Measurements from ENCODE around the gene SGPL1. TPM values are rescaled to one million over a fixed set of nuclear protein-coding genes. Genes with fewer than 3 reads are reported as not detected.

SGPL1 gene
- total RNA-seq, 1 experiment from 2014 or later: 41.4 TPM

DNA sequence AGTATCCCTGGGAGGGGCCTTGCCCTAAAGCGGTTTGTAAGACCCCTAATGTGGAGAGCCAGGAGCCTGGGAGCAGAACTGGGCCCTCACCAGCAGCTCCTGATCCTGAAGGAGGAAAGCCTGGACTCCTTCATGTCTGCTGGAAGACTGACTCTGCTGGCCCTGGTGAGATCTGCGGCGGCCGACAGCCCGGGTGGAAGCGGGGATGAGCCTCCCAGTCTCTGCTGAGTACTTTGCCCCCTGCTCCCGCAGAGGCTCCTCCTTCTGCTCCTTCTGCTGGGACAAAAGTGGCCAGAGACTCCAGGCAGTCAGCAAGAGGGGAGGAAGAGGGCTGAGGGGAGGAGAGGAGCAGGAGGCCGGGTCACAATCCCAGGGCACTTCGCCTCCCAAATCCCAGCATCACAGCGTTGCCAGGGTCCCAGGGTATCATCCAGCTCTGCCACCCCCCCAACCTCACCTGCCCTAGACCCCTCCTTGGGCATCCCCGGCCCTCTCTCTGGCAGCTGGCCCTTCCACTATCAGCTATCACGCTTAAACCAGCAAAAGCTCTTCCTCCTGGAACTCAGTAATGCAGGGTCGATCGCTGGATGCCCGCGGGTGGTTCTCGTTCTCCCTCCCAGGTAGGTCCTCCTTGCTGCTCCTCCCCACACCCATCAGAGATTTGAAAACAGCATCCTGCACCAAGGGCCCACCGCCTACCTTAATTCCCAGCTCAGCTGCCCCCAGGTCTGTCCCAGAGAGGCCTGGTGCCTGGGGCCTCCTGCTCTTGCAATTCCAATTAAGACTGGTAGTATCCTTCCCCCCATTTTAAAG, 38.5 kb upstream of the SGPL1 start:
- H3K27me3 ChIP-seq: no peaks in the 10 kb centered on the region
- no peaks in the 10 kb centered on the region for H3K36me3 ChIP-seq
- no peak for DNase-seq
- no peaks in the 10 kb centered on the region for H3K9me3 ChIP-seq (replicated peaks)
- H3K4me1 ChIP-seq: no peaks in the 10 kb centered on the region
- H3K27ac ChIP-seq: no peak overlapping the region
- no peak overlapping the region for H3K4me3 ChIP-seq

DNA sequence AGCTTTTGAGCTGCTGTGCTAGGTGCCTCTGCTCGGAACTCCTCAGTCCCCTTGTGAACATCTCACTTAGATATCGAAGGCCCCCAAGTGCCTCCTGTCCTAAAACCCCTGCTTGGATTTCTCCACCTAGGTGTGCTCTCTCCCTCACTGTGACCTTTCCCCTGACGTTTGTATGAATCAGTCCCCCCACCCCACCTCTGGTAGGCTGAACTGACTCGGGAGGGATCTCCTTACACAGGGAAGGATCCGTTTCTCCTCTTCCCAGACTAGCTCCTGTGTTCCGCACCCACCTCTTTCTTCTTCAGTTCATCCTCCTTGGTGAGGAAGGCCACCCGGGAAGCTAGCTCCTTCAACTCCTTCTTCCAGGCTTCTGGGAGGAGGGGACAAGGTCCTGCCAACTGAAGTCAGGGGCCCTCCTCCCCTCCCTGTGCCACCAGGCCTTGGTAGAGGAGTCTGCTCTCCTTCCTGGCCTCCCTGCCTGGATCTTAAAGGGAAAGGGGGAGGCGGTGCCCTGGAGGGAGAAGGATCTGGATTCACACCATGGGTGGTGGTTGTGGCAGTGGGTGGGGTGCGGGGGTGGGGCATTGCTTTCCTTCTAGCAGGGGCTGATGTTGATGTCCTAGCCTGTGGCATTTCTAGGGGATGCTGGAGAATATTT, 37.4 kb upstream of the SGPL1 start:
- Histone ChIP-seq H3K27ac (no peak overlapping the region), H3K4me3 (no peak overlapping the region), H3K9me3 (replicated peaks) (no peaks in the 10 kb centered on the region), H3K27me3 (no peaks in the 10 kb centered on the region), H3K4me1 (no peaks in the 10 kb centered on the region), H3K36me3 (no peaks in the 10 kb centered on the region)
- no peak for DNase-seq

DNA sequence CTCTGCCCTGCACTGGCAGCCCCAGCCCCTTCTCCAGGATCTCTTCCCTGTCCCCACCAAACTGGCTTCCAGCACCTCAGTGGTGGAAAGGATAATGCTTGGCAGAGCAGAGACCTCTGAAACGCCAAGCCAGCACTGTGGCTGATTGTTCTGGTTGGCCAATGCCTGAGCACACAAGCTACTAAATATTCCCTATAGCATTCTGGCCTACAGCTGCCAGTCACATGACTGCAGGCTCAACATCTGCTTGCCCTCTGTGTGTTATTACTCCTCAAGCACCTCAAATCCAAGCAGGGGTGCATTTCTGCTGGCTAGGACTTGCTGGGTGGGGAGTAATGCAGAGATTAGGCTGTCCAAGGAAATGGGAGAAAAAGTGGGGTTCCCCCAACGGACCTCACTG, 36.7 kb upstream of the SGPL1 start:
- DNase-seq: no peak
- Histone ChIP-seq H3K36me3 (no peaks in the 10 kb centered on the region), H3K4me1 (no peaks in the 10 kb centered on the region), H3K27ac (no peak overlapping the region), H3K4me3 (no peak overlapping the region), H3K9me3 (replicated peaks) (no peaks in the 10 kb centered on the region), H3K27me3 (no peaks in the 10 kb centered on the region)

DNA sequence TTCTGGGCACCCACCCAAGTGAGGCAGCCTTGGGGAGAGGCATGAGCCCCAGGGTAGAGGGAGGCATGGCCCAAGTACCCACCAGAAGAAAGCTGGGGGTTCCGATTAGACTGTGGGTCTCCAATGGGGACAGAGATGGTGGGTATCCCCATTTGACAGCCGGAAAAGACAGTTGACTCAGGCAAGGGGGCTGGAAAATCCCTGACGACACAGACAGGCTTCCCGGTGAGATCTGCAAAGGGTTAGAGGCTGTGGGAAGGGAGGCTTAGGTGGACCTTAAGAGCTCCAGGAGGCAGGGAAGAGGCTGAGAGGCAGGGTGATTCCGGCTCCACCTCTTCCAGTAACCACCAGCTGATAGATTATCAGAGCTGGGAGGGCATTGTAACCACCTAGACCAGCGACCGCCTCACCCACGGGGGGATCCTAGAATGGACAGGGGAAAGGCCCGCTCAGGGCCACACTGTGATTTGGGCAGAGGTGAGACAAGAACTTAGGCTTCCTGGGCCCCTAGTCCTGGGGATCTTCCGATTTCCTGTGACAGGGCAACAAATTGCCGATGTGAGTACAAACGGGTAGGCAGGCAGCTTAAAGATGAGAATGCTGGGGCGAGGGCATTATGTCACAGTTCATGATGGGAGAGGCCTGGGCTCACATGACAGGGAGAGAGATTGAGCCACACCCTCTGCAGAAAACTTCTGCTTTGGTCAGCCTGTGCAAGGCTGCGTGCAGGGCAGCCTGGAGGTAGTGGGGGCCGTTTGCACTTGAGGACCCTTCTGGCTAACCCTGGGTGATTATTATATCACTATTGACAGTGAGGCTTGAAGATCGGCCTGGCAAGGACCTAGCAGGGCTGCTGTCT, 36.0 kb upstream of the SGPL1 start:
- no peak overlapping the region for H3K4me3 ChIP-seq
- H3K9me3 ChIP-seq (replicated peaks): no peaks in the 10 kb centered on the region
- no peaks in the 10 kb centered on the region for H3K36me3 ChIP-seq
- H3K27me3 ChIP-seq: no peaks in the 10 kb centered on the region
- no peak for DNase-seq
- no peak overlapping the region for H3K27ac ChIP-seq
- no peaks in the 10 kb centered on the region for H3K4me1 ChIP-seq

DNA sequence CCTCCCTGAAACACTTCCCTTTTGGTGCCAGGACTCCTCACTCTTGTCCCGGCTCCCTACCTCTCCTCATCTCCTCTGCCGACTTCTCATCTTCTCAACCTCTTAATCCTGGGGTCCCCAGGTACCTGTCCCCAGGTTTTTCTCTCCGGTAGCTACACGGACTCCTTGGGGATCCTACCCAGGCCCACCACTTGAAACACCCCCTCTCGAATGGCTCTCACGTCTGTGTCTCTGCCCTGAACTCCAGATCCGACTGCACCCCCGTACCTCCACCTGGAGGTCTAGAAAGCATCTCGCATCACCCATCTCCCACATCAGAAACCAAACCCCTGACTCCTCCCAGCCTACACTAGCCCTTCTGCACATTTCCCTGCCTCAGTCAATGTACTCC, 35.4 kb upstream of the SGPL1 start:
- H3K27me3 ChIP-seq: no peaks in the 10 kb centered on the region
- DNase-seq: no peak
- no peaks in the 10 kb centered on the region for H3K4me1 ChIP-seq
- H3K4me3 ChIP-seq: no peak overlapping the region
- H3K27ac ChIP-seq: no peak overlapping the region
- no peaks in the 10 kb centered on the region for H3K9me3 ChIP-seq (replicated peaks)
- no peaks in the 10 kb centered on the region for H3K36me3 ChIP-seq

DNA sequence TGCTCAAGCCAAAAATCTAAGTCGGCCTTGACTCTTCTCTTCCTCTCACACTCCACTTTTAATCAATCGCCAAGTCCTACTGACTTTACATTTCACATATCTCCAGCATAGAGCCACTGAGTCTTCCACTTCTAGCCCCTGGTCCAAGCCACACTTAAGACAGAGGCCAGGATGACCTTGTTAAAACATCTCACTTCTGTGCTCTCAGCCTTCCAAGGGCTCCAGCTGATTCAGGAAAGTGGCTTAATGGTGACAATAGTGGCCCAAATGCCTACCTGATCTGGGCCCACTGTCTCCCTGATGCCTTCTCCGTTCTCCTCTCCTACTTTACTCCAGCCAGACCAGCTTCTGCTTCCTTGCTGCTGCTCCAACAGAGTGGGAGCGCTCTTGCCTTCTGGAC, 35.0 kb upstream of the SGPL1 start:
- no peaks in the 10 kb centered on the region for H3K4me1 ChIP-seq
- no peaks in the 10 kb centered on the region for H3K36me3 ChIP-seq
- no peak for DNase-seq
- no peak overlapping the region for H3K4me3 ChIP-seq
- H3K27me3 ChIP-seq: no peaks in the 10 kb centered on the region
- no peak overlapping the region for H3K27ac ChIP-seq
- H3K9me3 ChIP-seq (replicated peaks): no peaks in the 10 kb centered on the region

DNA sequence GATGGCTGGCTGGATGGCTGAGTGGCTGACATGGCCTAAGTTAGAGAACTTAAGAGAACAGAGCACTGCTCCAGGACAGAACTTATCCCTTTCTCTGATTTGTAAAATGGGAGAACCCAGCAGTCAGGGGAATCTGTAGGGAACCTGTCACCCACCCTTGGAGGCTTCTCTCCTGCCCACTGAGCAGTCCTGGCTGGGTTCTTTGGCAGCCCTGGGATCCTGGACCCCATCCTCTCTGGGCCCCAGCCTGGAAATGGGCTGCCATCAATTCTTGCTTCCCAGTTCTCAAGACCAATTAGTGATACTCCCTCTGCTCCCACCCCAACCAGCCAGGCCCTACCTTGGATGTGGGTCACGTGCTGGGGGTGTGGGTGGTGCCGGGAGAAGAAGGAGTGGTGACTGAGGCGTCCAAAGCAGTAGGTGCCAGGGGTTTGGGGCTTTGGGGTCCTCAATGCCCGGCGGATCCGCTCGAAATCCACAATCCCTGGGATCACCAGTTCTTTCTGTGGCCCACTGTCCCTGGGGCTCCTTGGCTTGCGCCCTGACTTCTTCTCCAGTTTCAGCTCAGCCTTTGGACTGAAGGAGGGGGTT, 34.2 kb upstream of the SGPL1 start:
- H3K36me3 ChIP-seq: no peaks in the 10 kb centered on the region
- no peaks in the 10 kb centered on the region for H3K4me1 ChIP-seq
- DNase-seq: no peak
- H3K9me3 ChIP-seq (replicated peaks): no peaks in the 10 kb centered on the region
- no peak overlapping the region for H3K4me3 ChIP-seq
- no peak overlapping the region for H3K27ac ChIP-seq
- no peaks in the 10 kb centered on the region for H3K27me3 ChIP-seq

DNA sequence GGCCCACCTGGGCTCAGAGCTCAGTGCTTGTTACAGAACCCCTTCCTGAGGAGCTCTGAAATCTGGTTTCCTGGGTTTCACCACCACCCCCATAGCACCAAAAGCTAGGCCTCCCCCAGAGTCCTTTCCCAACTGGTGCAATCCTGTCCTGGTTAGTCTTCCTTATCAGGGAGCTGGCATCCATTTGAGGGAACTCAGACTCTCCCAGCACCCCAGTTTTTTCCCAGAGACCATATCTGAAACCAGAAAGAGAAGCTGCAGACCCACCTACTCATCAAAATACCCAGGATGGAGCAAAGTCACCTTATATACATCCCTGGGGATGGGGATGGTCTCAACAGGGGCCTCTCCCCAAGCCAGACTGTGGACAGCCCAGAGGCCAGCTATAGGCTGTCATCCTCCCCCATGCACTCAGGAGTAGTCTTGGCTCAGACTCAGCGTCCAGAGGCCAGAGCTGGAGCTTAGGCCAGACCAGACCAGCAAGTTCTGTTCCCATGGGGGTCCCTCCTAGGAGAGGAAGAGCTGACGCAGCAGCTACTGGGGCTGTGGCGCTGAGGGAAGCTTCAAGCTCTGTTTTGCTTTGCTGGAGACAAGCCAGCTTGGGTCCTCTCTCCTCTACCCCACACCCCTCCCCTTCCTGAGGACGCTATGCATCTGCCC, 33.5 kb upstream of the SGPL1 start:
- no peak overlapping the region for H3K27ac ChIP-seq
- no peaks in the 10 kb centered on the region for H3K27me3 ChIP-seq
- no peak overlapping the region for H3K4me3 ChIP-seq
- no peak for DNase-seq
- no peaks in the 10 kb centered on the region for H3K4me1 ChIP-seq
- no peaks in the 10 kb centered on the region for H3K9me3 ChIP-seq (replicated peaks)
- H3K36me3 ChIP-seq: no peaks in the 10 kb centered on the region

DNA sequence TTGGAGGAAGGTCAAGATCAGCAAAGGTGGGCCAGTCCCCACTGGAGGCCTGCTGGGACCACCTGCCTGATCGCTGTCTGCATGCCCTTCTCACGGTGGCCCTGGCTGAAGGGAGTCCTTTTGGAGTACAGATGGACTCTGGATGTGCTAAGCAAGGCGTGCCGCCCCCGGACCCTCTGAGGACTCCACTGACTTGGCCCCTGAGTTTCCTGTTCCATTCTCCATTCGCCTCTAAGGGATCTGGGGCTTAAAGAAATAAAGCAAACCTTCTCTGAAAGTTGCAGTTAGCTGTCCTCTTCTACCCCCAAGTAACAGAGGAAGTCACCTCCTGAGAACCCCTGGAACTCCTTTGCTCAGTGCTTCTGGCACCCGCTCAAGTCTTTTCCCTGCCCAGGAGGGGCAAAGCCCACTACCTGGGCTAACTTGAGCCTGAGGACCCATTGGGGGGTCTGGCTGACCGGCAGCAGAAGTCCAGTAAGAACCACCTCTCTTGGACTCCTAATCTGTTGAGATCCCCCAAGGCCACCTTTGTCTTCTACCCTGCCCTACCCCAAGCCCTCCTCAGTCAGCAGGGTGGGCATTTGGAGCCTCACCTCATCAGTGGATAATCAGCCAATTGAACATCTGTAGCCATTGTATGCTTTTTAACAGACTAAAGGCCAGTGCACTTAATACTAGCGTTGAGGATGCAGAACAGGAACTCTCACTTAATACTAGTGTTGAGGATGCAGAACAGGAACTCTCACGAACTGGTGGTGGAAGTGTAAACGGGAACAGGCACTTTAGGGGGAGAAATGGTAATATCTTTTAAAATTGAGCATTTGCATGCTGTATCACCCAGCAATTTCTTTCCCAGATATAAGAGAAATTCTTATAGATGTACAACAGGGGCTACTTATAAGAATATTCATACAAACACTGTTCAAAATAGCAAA, 32.7 kb upstream of the SGPL1 start:
- no peak overlapping the region for H3K4me3 ChIP-seq
- no peaks in the 10 kb centered on the region for H3K27me3 ChIP-seq
- no peak overlapping the region for H3K27ac ChIP-seq
- H3K36me3 ChIP-seq: no peaks in the 10 kb centered on the region
- DNase-seq: no peak
- H3K4me1 ChIP-seq: no peaks in the 10 kb centered on the region
- no peaks in the 10 kb centered on the region for H3K9me3 ChIP-seq (replicated peaks)

DNA sequence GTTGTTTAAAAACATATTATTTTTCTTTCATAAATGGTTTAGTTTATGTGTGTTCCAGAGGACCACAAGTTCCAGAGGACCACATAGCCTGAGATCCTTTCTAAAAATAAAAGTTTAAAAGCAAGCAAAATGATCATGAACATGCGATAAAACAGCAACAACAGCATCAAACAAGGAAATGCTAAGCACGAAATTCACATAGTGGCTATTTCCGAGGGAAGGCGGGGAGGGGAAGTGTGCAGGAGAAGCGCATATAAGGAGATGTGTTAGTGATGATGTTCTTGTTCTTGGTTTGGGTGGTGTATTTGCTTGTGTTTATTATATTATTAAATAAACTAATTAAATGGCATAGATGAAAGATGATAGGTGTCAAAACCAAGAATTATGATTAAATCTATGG, 31.7 kb upstream of the SGPL1 start:
- Histone ChIP-seq H3K27ac (no peak overlapping the region), H3K9me3 (replicated peaks) (no peaks in the 10 kb centered on the region), H3K36me3 (no peaks in the 10 kb centered on the region), H3K4me1 (no peaks in the 10 kb centered on the region), H3K27me3 (no peaks in the 10 kb centered on the region), H3K4me3 (no peak overlapping the region)
- DNase-seq: no peak

DNA sequence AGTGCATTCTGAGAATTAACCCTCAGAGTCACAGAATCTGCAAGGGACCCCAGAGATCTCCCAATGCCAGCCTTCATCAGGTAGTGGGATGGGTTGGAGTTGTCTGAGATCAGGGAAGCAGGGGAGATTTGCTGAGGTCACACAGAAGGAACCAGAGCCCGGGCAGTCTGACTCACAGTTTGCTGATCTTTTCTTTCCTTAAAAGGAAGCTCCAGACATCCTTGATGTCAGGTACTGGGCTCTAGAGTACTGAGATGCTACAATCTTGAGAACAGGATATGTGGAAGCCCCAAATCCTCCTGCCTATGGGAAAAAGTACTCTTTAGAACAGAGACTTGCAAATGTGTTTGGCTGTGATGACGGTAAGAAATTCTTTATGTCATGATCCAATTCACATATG, 31.3 kb upstream of the SGPL1 start:
- Histone ChIP-seq H3K9me3 (replicated peaks) (no peaks in the 10 kb centered on the region), H3K4me3 (no peak overlapping the region), H3K4me1 (no peaks in the 10 kb centered on the region), H3K27me3 (no peaks in the 10 kb centered on the region), H3K27ac (no peak overlapping the region), H3K36me3 (no peaks in the 10 kb centered on the region)
- no peak for DNase-seq

DNA sequence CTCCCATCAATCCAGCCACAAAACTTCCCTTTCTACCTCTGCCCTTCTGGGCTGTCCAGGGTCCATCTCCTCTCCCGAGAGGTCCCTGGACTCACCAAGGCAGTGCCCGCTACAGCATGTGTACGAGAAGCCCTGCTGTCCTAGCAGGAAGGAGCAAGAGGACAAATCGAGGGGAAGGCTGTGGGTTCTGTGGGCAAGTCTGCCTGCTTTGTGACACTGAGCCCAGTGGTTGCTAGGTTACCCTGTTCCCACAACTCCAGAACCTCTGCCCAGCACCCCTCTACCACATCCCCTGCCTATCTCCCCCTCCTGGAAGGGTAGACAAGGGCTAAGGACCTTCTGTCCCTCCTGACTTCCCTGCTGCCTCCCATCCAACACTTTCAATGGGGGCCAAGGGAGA, 30.6 kb upstream of the SGPL1 start, which contains the start of gene TBATA:
Gene TBATA, minus strand, starts transcription at position 188 of the 400 bp plus-strand sequence. CDS start 1,998 bp downstream, outside the sequence.
- DNase-seq: no peak
- H3K27me3 ChIP-seq: no peaks in the 10 kb centered on the region
- H3K27ac ChIP-seq: no peak within 1 kb of the TSS
- no peaks in the 10 kb centered on the region for H3K4me1 ChIP-seq
- no peak within 1 kb of the TSS for H3K4me3 ChIP-seq
- H3K36me3 ChIP-seq: no peaks in the 10 kb centered on the region
- no peaks in the 10 kb centered on the region for H3K9me3 ChIP-seq (replicated peaks)

DNA sequence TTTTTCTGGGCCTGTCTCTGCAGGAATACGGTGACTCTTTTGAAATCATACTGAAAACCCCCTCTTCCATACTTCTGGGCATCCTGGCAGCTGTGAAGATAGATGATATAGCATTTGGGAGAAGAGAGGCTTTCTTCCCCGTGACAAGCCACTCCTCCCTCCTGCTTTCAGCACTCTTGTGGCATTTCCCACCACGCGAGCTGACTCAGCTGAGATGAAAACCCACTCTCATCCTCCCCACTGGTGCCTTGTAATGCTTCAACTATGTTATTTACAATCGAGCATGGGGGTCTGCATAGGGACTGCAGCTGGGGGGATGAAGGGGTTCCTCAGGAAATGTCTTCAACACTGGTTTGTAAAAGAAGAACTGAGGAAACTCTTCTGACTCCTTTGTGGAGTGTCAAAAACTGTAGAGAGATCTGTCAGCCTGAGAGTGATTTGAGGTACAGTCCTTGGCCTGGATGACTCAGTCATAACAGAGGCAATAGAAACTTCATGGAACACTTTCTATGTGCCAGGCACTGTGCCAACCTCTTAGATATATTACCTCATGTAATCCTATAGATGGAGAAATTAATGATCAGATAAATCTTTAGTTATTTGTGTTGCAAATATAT, 28.8 kb upstream of the SGPL1 start:
- no peak for DNase-seq
- H3K27ac ChIP-seq: no peak overlapping the region

More for the DNA sequence above, 28.8 kb upstream of the SGPL1 start:
- no peaks in the 10 kb centered on the region for H3K36me3 ChIP-seq
- no peaks in the 10 kb centered on the region for H3K27me3 ChIP-seq
- no peak overlapping the region for H3K4me3 ChIP-seq
- H3K4me1 ChIP-seq: no peaks in the 10 kb centered on the region
- H3K9me3 ChIP-seq (replicated peaks): no peaks in the 10 kb centered on the region
